ENCODE results near the gene GJA1. TPM values are rescaled to one million over a fixed set of nuclear protein-coding genes. Genes with fewer than 3 reads are reported as not detected.

GJA1 gene
- total RNA-seq, 1 experiment from 2014 or later, result 528 TPM

- Mint-ChIP-seq H3K27me3 (ENCODE audit: low read depth) (no peaks in the 10 kb centered on the region), H3K4me3 (peak overlapping the region; percentile 83 to 94), H3K4me1 (peaks cover 53 to 61% of the 10 kb centered on the region in 2 experiments), H3K9me3 (peaks cover 2 to 3% of the 10 kb centered on the region in 2 experiments; a peak in 2 of 5 replicates), H3K27ac (peak overlapping the region in 2 of 3 experiments; percentile 99 to 100; a peak in 4 of 7 replicates), H3K36me3 (ENCODE audit: insufficient read depth in 1 of 3, low read depth in 3 of 3) (peaks cover 39 to 47% (median 40%) of the 10 kb centered on the region in 3 experiments)
- Histone ChIP-seq H3K14ac (ENCODE audit: insufficient read depth, low read length) (no peak overlapping the region), H3K23me2 (ENCODE audit: insufficient read length, low read depth, low read length, poor library complexity, severe bottlenecking) (no peaks in the 10 kb centered on the region), H2AFZ (ENCODE audit: low read length) (no peak overlapping the region), H2BK15ac (ENCODE audit: low read depth, low read length) (no peak overlapping the region), H4K91ac (ENCODE audit: insufficient read length, low read depth, low read length) (no peak overlapping the region), H3K4ac (ENCODE audit: low read depth, low read length) (no peak overlapping the region), H3K9ac (ENCODE audit: extremely low read depth, insufficient read length, low read length) (no peak overlapping the region), H3K56ac (ENCODE audit: insufficient read length, low read depth, low read length) (no peak overlapping the region), H3T11ph (ENCODE audit: low read length) (no peak overlapping the region), H3K4me1 (ENCODE audit: insufficient read depth, low read length) (peaks cover 4% of the 10 kb centered on the region; the same call in 1 of the 2 replicates), H3K27me3 (ENCODE audit: insufficient read depth, low read length) (no peaks in the 10 kb centered on the region), H2BK120ac (ENCODE audit: low read depth, low read length, poor library complexity, severe bottlenecking) (no peak overlapping the region), H3K18ac (ENCODE audit: insufficient read length, low read depth, low read length) (no peak overlapping the region), H4K5ac (ENCODE audit: insufficient read length, low read depth, low read length) (no peak overlapping the region), H3K4me2 (ENCODE audit: insufficient read depth, insufficient read length, low read length) (peak overlapping the region; percentile 94), H3K79me1 (ENCODE audit: insufficient read depth, low read depth, low read length, poor library complexity, severe bottlenecking) (no peaks in the 10 kb centered on the region), H3K79me2 (ENCODE audit: insufficient read depth, low read length) (peaks cover 61% of the 10 kb centered on the region), H2BK20ac (ENCODE audit: low read depth, low read length, poor library complexity, severe bottlenecking) (no peak overlapping the region), H2AK5ac (ENCODE audit: insufficient read length, low read length) (no peak overlapping the region), H4K8ac (replicated peaks; ENCODE audit: insufficient read length, low read depth, low read length) (no peak overlapping the region), H2BK5ac (ENCODE audit: insufficient read length, low read length) (no peak overlapping the region), H2BK12ac (ENCODE audit: insufficient read length, low read depth, low read length) (no peak overlapping the region), H3K23ac (ENCODE audit: insufficient read length, low read depth, low read length) (no peak overlapping the region), H3K9me3 (ENCODE audit: control insufficient read depth, low read depth, low read length) (no peaks in the 10 kb centered on the region), H3K27ac (ENCODE audit: insufficient read length, low read depth, low read length) (no peak overlapping the region), H4K20me1 (ENCODE audit: control insufficient read depth, insufficient read depth, insufficient read length) (no peaks in the 10 kb centered on the region)
- TF ChIP-seq CTCF (conservative IDR thresholded peaks at IDR 0.05), result no peak
- DNase-seq, result no peak
- no CpG with 5 or more reads among the region's 3 CpGs for WGBS (ENCODE audit: extremely low coverage, insufficient read length, low lambda C conversion rate)
Observed at GRCh38 chr6:121438869-121439268, 3.4 kb downstream of the GJA1 start.

Measured in H9 (cell line).